Keratinocyte (primary cell): ENCODE measurements around the gene PODN.

Experiments used
- CTCF ChIP-seq, 3 experiments: IDR thresholded peaks in 1 of 3; conservative IDR thresholded peaks in 1 of 3; optimal IDR thresholded peaks in 1 of 3; 2 replicates in 2 of 3; 3 replicates in 1 of 3; pipeline versions ENCODE3 to v1.5.1; 2011; ENCODE audit warnings: low read length in 3 of 3, mild to moderate bottlenecking in 3 of 3, moderate library complexity in 2 of 3, control low read depth in 1 of 3, inconsistent platforms in 1 of 3; ENCODE audit not compliant: insufficient read depth in 2 of 3; ENCODE audit errors: extremely low read depth in 1 of 3
- EZH2 ChIP-seq: IDR thresholded peaks from one replicate; pipeline ENCODE4 v1.6.1; 2012; ENCODE audit warnings: inconsistent platforms, mild to moderate bottlenecking, low read length, moderate library complexity

- TF ChIP-seq CTCF (optimal IDR thresholded peaks at IDR 0.05 in 1 of 3, IDR thresholded peaks at IDR 0.05 in 1 of 3, conservative IDR thresholded peaks at IDR 0.05 in 1 of 3; ENCODE audit: extremely low read depth in 1 of 3, insufficient read depth in 2 of 3, low read length in 3 of 3) (no peak), EZH2 (no peak)
Observed at GRCh38 chr1:53031732-53032131, 30.3 kb upstream of the PODN start.
